Muscle layer of colon (tissue), 2 donors: ENCODE measurements around the gene TOMM40.
"Not testable (repeated sequence)": the region's sequence is repeated elsewhere in the genome, so short reads cannot be mapped to it uniquely, and the experiment has no call there.

ENCODE experiments used
- H3K27ac ChIP-seq: one replicate; pipeline ENCODE4 v1.7.0; 2013; ENCODE audit warnings: low read depth, mild to moderate bottlenecking, low read length, moderate library complexity
- H3K27me3 ChIP-seq, 2 donors: one replicate each; pipeline ENCODE4 v1.7.0; 2013; ENCODE audit warnings: low read length in 2 of 2, mild to moderate bottlenecking in 2 of 2; ENCODE audit not compliant: insufficient read depth in 2 of 2, control insufficient read depth in 1 of 2
- H3K36me3 ChIP-seq: one replicate; pipeline ENCODE4 v1.7.0; 2013; ENCODE audit warnings: mild to moderate bottlenecking, low read length; ENCODE audit not compliant: insufficient read depth
- H3K4me1 ChIP-seq: one replicate; pipeline ENCODE4 v1.7.0; 2013; ENCODE audit warnings: mild to moderate bottlenecking, low read length; ENCODE audit not compliant: insufficient read depth
- H3K4me3 ChIP-seq, 2 donors: one replicate each; pipeline ENCODE4 v1.7.0; 2013; ENCODE audit warnings: low read length in 2 of 2, low read depth in 1 of 2, mild to moderate bottlenecking in 1 of 2, moderate library complexity in 1 of 2
- H3K9ac ChIP-seq: one replicate; pipeline ENCODE4 v1.7.0; 2013; ENCODE audit warnings: low read length
- H3K9me3 ChIP-seq: one replicate; pipeline ENCODE4 v1.7.0; 2013; ENCODE audit warnings: mild to moderate bottlenecking, low read length
- donor health status: abdominal sarcoma.
- donor health status: Adenocarcinoma of cecum.

The TOMM40 gene

DNA sequence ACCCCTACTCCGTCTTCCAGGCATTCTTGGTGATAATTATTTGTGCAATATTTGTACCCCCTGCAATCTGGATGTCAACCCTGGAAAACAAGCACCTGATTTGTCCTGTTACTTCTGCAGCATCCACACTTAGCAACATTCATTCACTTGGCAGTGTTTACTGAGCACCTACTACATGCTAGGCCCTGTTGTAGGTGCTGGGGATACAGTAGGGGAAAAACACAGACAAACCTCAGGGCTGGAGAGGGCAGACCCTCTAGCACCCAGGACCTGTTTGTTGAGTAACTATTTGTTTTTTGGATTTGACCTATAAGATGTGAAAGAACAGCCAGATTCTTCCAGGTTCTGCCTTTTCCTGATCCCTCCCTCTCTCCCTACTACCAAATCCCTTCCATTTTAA lies 35.4 kb upstream of the TOMM40 start:
- Histone ChIP-seq H3K36me3 (peaks cover 5% of the 10 kb centered on the region), H3K9ac (no peak overlapping the region), H3K27me3 (no peaks in the 10 kb centered on the region), H3K4me3 (no peak overlapping the region), H3K27ac (no peak overlapping the region), H3K4me1 (no peaks in the 10 kb centered on the region), H3K9me3 (no peaks in the 10 kb centered on the region)

DNA sequence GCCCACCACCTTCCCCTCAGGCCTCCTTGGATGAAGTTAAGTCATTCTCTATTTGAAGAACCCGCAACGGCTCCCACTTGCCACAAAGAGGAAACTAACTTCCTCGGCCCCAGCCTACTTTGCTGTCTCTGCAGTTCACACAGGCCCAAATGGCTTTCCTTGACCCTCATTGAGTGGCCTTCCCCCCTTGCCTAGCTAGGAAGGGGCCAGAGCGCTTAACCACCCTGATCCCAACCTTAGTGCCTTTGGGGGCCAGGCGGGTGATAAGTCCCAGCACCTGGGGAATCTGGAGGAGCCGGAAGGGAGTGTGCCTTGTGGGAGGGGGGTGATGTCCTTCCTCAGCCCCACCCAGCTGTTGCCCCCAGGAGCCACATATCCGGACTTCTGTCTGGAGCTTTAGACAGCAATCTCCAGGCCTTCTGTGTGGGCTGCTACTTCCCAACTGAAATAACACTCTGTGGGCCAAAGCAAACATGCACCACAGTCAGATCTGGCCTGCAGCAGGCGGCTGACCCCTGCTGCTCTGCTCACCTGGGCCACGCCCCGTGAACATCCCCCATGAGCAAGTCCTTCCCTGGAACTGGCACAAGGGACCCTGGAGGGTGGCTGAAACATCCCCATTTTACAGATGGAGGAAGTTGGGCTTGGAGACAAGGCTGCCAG lies 34.5 kb upstream of the TOMM40 start:
- Histone ChIP-seq H3K27ac (no peak overlapping the region), H3K4me1 (no peaks in the 10 kb centered on the region), H3K36me3 (peaks cover 5% of the 10 kb centered on the region), H3K9me3 (no peaks in the 10 kb centered on the region), H3K27me3 (no peaks in the 10 kb centered on the region), H3K9ac (no peak overlapping the region), H3K4me3 (no peak overlapping the region)

DNA sequence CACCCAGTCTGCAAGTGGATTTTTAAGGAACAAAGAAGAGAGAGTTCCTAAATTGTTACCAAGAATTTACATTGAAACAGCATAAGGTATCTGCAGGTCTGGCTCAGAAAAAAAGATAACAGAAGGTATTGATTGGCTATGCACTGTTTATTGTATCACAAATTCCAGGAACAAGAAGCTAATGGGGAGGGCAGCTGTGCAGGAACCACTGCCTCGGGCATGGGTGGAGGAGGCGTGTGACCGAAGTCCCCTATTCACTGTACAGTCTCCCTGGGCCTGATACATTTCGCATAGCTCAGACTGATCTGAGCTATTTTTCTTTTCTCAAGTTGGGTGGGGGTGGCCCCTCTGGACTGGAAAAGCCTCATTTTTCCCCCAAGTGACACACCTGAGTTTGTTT lies 33.2 kb upstream of the TOMM40 start:
- Histone ChIP-seq H3K4me1 (no peaks in the 10 kb centered on the region), H3K27me3 (no peaks in the 10 kb centered on the region), H3K4me3 (no peak overlapping the region), H3K27ac (no peak overlapping the region), H3K9me3 (no peaks in the 10 kb centered on the region), H3K9ac (no peak overlapping the region), H3K36me3 (peaks cover 5% of the 10 kb centered on the region)

DNA sequence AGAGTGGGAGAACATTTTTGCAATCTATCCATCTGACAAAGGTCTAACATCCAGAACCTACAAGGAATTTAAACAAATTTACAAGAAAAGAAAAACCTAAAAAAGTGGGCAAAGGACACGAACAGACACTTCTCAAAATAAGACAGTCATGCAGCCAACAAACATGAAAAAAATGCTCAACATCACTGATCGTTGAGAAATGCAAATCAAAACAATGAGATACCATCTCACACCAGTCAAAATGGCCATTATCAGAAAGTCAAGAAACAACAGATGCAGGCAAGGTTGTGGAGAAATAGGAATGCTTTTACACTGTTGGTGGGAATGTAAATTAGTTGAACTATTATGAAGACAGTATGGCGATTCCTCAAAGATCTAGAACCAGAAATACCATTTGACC lies 29.5 kb upstream of the TOMM40 start:
- not testable (repeated sequence) for H3K9me3 ChIP-seq, H3K27me3 ChIP-seq, H3K27ac ChIP-seq, H3K9ac ChIP-seq, H3K4me1 ChIP-seq, H3K4me3 ChIP-seq
- H3K36me3 ChIP-seq, result peaks cover 18% of the 10 kb centered on the region

DNA sequence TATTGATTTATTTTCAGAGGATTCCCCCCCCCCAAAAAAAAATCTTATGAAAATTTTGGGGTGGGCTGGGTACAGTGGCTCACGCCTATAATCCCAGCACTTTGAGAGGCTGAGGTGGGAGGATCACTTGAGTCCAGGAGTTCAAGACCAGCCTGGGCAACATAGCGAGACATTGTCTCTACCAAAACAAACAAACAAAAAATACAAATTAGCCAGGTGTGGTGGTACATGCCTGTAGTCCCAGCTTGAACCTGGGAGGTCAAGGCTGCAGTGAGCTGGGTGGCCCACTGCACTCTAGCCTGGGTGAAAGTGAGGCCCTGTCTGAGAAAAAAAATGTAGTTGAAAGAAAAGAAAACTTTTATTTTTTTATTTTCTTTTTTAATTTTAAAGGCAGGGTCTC lies 27.1 kb upstream of the TOMM40 start:
- Histone ChIP-seq H3K4me1 (no peaks in the 10 kb centered on the region), H3K9ac (no peak overlapping the region), H3K4me3 (no peak overlapping the region), H3K9me3 (no peaks in the 10 kb centered on the region), H3K27ac (no peak overlapping the region), H3K36me3 (peaks cover 18% of the 10 kb centered on the region), H3K27me3 (no peaks in the 10 kb centered on the region)

DNA sequence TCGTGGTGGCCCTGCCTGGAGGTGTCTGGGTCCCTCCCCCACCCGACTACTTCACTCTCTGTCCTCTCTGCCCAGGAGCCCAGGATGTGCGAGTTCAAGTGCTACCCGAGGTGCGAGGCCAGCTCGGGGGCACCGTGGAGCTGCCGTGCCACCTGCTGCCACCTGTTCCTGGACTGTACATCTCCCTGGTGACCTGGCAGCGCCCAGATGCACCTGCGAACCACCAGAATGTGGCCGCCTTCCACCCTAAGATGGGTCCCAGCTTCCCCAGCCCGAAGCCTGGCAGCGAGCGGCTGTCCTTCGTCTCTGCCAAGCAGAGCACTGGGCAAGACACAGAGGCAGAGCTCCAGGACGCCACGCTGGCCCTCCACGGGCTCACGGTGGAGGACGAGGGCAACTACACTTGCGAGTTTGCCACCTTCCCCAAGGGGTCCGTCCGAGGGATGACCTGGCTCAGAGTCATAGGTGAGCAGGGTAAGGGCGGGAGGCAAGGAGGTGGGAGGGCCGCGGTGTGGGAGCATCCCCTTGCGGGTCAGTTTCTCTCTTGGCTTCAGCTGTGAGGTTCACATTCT lies 25.8 kb upstream of the TOMM40 start:
- Histone ChIP-seq H3K4me1 (no peaks in the 10 kb centered on the region), H3K9me3 (no peaks in the 10 kb centered on the region), H3K36me3 (peaks cover 13% of the 10 kb centered on the region), H3K27me3 (no peaks in the 10 kb centered on the region), H3K4me3 (no peak overlapping the region), H3K9ac (no peak overlapping the region), H3K27ac (no peak overlapping the region)

DNA sequence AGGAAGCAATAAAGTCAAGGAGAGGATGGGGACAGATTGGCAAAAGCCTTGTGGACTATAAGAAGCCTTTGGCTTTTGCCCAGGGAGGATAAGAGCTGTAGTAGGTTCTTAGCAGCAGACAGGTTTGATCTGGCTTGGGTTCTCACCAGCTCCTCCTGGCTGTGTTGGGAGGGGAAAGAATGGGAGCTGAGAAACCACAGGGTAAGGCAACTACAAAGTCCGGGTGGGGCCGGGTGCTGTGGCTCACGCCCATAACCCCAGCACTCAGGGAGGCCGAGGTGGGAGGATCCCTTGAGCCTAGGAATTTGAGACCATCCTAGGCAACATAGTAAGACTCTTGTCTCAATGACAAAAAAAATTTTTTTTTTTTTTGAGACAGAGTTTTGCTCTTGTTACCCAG lies 24.4 kb upstream of the TOMM40 start:
- no peaks in the 10 kb centered on the region for H3K9me3 ChIP-seq
- H3K27ac ChIP-seq, result no peak overlapping the region
- peaks cover 15% of the 10 kb centered on the region for H3K36me3 ChIP-seq
- no peak overlapping the region for H3K4me3 ChIP-seq
- no peaks in the 10 kb centered on the region for H3K4me1 ChIP-seq
- H3K9ac ChIP-seq, result no peak overlapping the region
- H3K27me3 ChIP-seq, result no peaks in the 10 kb centered on the region

DNA sequence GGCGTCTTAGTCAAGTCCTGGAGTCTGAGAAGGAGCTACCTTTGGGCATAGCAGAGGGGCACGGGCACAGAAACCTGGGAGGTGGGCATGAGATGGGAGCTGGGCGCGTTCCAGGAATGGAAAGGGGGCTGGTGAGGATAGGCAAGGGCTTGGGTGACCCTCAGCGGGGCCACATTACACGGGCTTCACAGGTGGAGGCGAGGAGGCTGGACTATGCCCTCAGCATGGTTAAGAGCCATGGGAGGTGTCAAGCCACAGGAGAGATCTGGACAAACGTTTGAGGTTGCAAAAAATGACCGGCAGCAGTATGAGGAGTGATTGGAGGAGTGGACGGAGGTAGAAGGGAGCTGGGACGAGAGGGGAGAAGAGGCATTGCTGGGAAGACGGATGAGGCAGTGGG lies 23.5 kb upstream of the TOMM40 start:
- Histone ChIP-seq H3K36me3 (peaks cover 24% of the 10 kb centered on the region), H3K4me3 (no peak overlapping the region), H3K9ac (no peak overlapping the region), H3K27ac (no peak overlapping the region), H3K27me3 (no peaks in the 10 kb centered on the region), H3K4me1 (no peaks in the 10 kb centered on the region), H3K9me3 (no peaks in the 10 kb centered on the region)

DNA sequence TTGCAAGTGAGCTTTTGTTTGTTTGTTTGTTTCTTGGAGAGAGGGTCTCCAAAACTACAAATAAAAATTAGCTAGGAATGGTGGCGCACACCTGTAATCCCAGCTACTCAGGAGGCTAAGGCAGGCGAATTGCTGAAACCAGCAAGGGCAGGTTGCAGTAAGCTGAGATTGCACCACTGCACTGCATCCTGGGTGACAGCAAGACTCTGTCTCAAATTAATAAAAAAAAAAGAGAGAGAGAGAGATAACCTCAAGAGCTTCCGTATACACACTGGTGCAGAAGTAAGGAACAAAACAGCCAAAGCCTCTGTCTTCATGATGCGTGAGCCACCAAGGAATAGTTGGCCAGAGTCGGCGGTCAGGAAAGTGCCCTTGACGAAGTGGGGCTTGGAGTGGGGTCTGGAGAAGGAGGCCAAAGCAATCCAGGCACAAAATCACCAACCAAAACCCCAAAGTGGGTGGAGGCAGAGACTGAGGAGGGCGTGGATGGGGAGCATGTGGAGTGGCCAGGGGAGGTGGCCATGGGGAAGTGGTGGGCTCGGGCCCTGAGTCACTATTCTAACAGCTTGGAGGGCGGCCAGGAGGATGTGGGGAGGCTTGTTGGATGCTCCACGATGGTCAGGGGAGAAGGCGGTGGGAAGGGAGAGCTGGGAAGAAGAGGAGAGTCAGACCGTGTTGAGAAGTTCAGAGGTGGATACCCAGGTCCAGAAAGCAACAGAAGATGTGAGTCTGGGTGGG lies 21.2 kb upstream of the TOMM40 start:
- Histone ChIP-seq H3K27me3 (no peaks in the 10 kb centered on the region), H3K9me3 (no peaks in the 10 kb centered on the region), H3K9ac (no peak overlapping the region), H3K4me1 (no peaks in the 10 kb centered on the region), H3K36me3 (peaks cover 45% of the 10 kb centered on the region), H3K4me3 (no peak overlapping the region), H3K27ac (peak overlapping the region; percentile 13)

DNA sequence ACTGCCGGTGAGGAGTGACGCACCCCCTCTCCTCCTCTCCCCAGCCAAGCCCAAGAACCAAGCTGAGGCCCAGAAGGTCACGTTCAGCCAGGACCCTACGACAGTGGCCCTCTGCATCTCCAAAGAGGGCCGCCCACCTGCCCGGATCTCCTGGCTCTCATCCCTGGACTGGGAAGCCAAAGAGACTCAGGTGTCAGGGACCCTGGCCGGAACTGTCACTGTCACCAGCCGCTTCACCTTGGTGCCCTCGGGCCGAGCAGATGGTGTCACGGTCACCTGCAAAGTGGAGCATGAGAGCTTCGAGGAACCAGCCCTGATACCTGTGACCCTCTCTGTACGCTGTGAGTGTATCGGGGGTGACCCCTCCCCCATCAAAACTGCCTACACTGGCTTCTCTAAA lies 19.2 kb upstream of the TOMM40 start:
- Histone ChIP-seq H3K9ac (no peak overlapping the region), H3K4me3 (no peak overlapping the region), H3K27me3 (no peaks in the 10 kb centered on the region), H3K4me1 (no peaks in the 10 kb centered on the region), H3K9me3 (no peaks in the 10 kb centered on the region), H3K36me3 (peaks cover 51% of the 10 kb centered on the region), H3K27ac (no peak overlapping the region)

DNA sequence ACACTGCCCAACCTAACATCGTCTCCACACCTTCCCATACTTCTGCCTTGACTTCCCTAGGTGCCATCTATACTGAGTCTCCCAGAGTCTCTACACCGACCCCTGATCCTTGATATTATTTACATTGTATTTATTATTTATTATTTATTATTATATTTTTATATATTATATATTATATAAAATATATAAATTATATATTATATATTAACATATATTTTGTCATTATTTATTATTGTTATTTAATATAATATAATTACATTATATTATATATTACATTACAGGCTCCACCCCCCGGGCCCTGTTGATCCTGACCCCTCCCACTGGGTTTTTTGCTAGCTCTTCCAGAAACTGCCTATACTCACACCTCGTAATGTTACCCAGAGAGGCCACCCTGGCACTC lies 18.4 kb upstream of the TOMM40 start:
- Histone ChIP-seq H3K36me3 (peaks cover 54% of the 10 kb centered on the region), H3K9ac (no peak overlapping the region), H3K27me3 (no peaks in the 10 kb centered on the region), H3K27ac (no peak overlapping the region), H3K9me3 (no peaks in the 10 kb centered on the region), H3K4me1 (no peaks in the 10 kb centered on the region), H3K4me3 (no peak overlapping the region)

DNA sequence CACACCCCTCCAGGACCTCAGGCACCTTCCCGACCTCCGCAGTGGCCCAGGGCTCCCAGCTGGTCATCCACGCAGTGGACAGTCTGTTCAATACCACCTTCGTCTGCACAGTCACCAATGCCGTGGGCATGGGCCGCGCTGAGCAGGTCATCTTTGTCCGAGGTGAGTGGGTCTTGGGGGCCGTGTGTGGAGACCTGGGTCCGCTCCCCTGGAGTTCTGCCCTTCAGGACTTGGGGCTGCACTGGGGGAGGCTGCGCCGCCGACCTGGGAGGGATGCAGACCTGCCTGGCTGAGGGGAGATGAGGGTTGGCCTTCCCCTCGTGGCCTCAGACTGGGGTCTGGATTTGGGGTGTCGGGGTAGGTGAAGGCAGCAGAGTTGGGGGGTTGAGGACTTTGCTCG lies 16.7 kb upstream of the TOMM40 start:
- H3K36me3 ChIP-seq, result peaks cover 54% of the 10 kb centered on the region
- no peaks in the 10 kb centered on the region for H3K27me3 ChIP-seq

More for the DNA sequence above, 16.7 kb upstream of the TOMM40 start:
- no peak overlapping the region for H3K4me3 ChIP-seq
- no peaks in the 10 kb centered on the region for H3K9me3 ChIP-seq
- no peak overlapping the region for H3K27ac ChIP-seq
- H3K4me1 ChIP-seq, result no peaks in the 10 kb centered on the region
- H3K9ac ChIP-seq, result no peak overlapping the region
